T-helper 17 cell (primary cell): ENCODE data around the gene MRAS. TPM values are rescaled to one million over a fixed set of nuclear protein-coding genes. Genes with fewer than 3 reads are reported as not detected.
"Not testable (repeated sequence)": the region's sequence is repeated elsewhere in the genome, so short reads cannot be mapped to it uniquely, and the experiment has no call there.

ENCODE experiments used
- ATAC-seq: fragments of 150-1000 bp; cut with Tn5 transposase; 2 replicates; pipeline ENCODE4 v1.10.0; 2021; ENCODE audit warnings: mild to moderate bottlenecking, moderate library complexity
- DNase-seq, 3 donors: peaks; one replicate each; pipeline versions ENCODE4 v3.0.0 to v3.0.0-alpha.2; 2020 to 2021
- H3K9me3 ChIP-seq: one replicate; pipeline ENCODE4 v1.7.0; 2013; ENCODE audit warnings: low read length, mild to moderate bottlenecking; ENCODE audit not compliant: control insufficient read depth, poor library complexity, severe bottlenecking
- H3K27ac Mint-ChIP-seq: one replicate; pipeline ENCODE4 v1.8.0; 2022; ENCODE audit warnings: mild to moderate bottlenecking, moderate library complexity, mixed read lengths
- H3K27me3 Mint-ChIP-seq: one replicate; pipeline ENCODE4 v1.8.0; 2022; ENCODE audit warnings: mixed read lengths
- H3K36me3 Mint-ChIP-seq: one replicate; pipeline ENCODE4 v1.8.0; 2022; ENCODE audit warnings: low read depth, mixed read lengths
- H3K4me1 Mint-ChIP-seq: one replicate; pipeline ENCODE4 v1.8.0; 2022; ENCODE audit warnings: mild to moderate bottlenecking, mixed read lengths
- H3K4me3 Mint-ChIP-seq: one replicate; pipeline ENCODE4 v1.8.0; 2022; ENCODE audit warnings: mild to moderate bottlenecking, moderate library complexity, mixed read lengths
- total RNA-seq, 4 donors: library from RNA in 2 of 4; stranded (reverse) in 2 of 4; gene quantifications; one replicate each; pipeline ENCODE4 v1.2.3 and lab custom pipeline; 2022 to 2026

Gene MRAS
- total RNA-seq, 2 donors from 2014 or later = 0.13 to 1.6 TPM

- no peak for DNase-seq
- Mint-ChIP-seq H3K4me1 (peaks cover 3% of the 10 kb centered on the region), H3K27ac (no peak overlapping the region), H3K4me3 (no peak overlapping the region), H3K27me3 (peaks cover 14% of the 10 kb centered on the region), H3K36me3 (peaks cover 3% of the 10 kb centered on the region)
- H3K9me3 ChIP-seq = no peaks in the 10 kb centered on the region
- ATAC-seq = no peak
Observed at GRCh38 chr3:138376663-138377062, 28.3 kb downstream of the MRAS start.

DNA sequence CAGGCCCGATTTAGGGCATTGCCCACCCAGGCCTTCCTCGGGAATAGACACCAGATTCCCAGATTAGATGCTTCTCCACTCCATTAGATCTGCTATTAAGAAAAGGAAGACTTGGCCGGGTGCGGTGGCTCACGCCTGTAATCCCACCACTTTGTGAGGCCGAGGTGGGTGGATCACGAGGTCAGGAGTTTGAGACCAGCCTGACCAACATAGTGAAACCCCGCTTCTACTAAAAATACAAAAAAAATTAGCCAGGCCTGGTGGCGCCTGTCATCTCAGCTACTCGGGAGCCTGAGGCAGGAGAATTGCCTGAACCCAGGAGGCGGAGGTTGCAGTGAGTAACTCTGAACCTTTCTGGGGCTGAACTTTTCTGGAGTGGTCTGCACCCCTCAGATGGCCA is 28.8 kb downstream of the MRAS start:
- not testable (repeated sequence) for H3K9me3 ChIP-seq, ATAC-seq, H3K4me1 Mint-ChIP-seq, H3K4me3 Mint-ChIP-seq, H3K27me3 Mint-ChIP-seq, DNase-seq, H3K36me3 Mint-ChIP-seq, H3K27ac Mint-ChIP-seq

DNA sequence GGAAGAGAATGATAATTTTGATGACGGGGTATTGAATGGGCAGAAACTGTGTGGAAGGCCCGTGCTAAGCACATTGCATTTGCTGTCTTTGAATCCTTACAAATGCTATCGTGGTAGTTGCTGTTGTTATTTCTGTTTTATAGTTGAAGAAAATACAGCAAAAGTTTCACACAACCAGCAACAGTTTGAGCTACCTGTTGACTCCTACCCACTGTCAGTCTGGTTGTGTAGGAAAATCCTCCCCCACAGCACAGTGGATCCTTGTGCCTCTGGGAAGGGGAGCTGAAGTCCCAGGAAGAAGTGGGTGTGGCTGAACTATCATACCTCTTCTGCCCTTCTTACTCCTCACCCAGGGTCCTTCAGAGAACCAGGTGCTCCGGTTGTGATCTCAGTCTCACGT is 29.4 kb downstream of the MRAS start:
- H3K4me1 Mint-ChIP-seq = peaks cover 3% of the 10 kb centered on the region
- H3K36me3 Mint-ChIP-seq = peaks cover 3% of the 10 kb centered on the region
- H3K27ac Mint-ChIP-seq = no peak overlapping the region
- no peak for ATAC-seq
- H3K4me3 Mint-ChIP-seq = no peak overlapping the region
- no peak for DNase-seq
- H3K9me3 ChIP-seq = no peaks in the 10 kb centered on the region
- peaks cover 8% of the 10 kb centered on the region for H3K27me3 Mint-ChIP-seq

GRCh38 chr3:138378331-138378730 is 30.0 kb downstream of the MRAS start:
- peak overlapping the region; percentile 34 for H3K4me3 Mint-ChIP-seq
- no peaks in the 10 kb centered on the region for H3K9me3 ChIP-seq
- DNase-seq (no peak), ATAC-seq (no peak)
- no peak overlapping the region for H3K27ac Mint-ChIP-seq
- peaks cover 3% of the 10 kb centered on the region for H3K36me3 Mint-ChIP-seq
- H3K4me1 Mint-ChIP-seq = peaks cover 3% of the 10 kb centered on the region
- peaks cover 8% of the 10 kb centered on the region for H3K27me3 Mint-ChIP-seq

GRCh38 chr3:138378990-138379389 is 30.6 kb downstream of the MRAS start:
- Mint-ChIP-seq H3K4me3 (no peak overlapping the region), H3K27ac (no peak overlapping the region), H3K27me3 (peaks cover 14% of the 10 kb centered on the region), H3K36me3 (peaks cover 6% of the 10 kb centered on the region), H3K4me1 (peaks cover 3% of the 10 kb centered on the region)
- H3K9me3 ChIP-seq = no peaks in the 10 kb centered on the region
- ATAC-seq (no peak), DNase-seq (no peak)

GRCh38 chr3:138381413-138381901 is 33.1 kb downstream of the MRAS start:
- no peak for ATAC-seq
- Mint-ChIP-seq H3K27ac (peak overlapping the region; percentile 14), H3K36me3 (peaks cover 6% of the 10 kb centered on the region), H3K4me3 (no peak overlapping the region), H3K4me1 (peaks cover 3% of the 10 kb centered on the region), H3K27me3 (peaks cover 21% of the 10 kb centered on the region)
- no peaks in the 10 kb centered on the region for H3K9me3 ChIP-seq
- no peak for DNase-seq

GRCh38 chr3:138381950-138382715 is 33.8 kb downstream of the MRAS start:
- Mint-ChIP-seq H3K36me3 (peaks cover 6% of the 10 kb centered on the region), H3K27ac (no peak overlapping the region), H3K27me3 (peaks cover 27% of the 10 kb centered on the region), H3K4me1 (peaks cover 3% of the 10 kb centered on the region), H3K4me3 (no peak overlapping the region)
- DNase-seq (no peak), ATAC-seq (no peak)
- H3K9me3 ChIP-seq = no peaks in the 10 kb centered on the region

GRCh38 chr3:138383715-138384465 is 35.5 kb downstream of the MRAS start:
- H3K36me3 Mint-ChIP-seq = peaks cover 6% of the 10 kb centered on the region
- peaks cover 28% of the 10 kb centered on the region for H3K27me3 Mint-ChIP-seq
- no peaks in the 10 kb centered on the region for H3K9me3 ChIP-seq
- H3K4me3 Mint-ChIP-seq = no peak overlapping the region
- no peaks in the 10 kb centered on the region for H3K4me1 Mint-ChIP-seq
- H3K27ac Mint-ChIP-seq = no peak overlapping the region
- ATAC-seq (no peak), DNase-seq (no peak)

GRCh38 chr3:138384531-138384930 is 36.2 kb downstream of the MRAS start:
- DNase-seq (no peak), ATAC-seq (no peak)
- H3K4me3 Mint-ChIP-seq = no peak overlapping the region
- H3K9me3 ChIP-seq = no peaks in the 10 kb centered on the region
- H3K27ac Mint-ChIP-seq = no peak overlapping the region
- peaks cover 6% of the 10 kb centered on the region for H3K36me3 Mint-ChIP-seq
- H3K4me1 Mint-ChIP-seq = no peaks in the 10 kb centered on the region
- peaks cover 34% of the 10 kb centered on the region for H3K27me3 Mint-ChIP-seq

GRCh38 chr3:138384976-138385375 is 36.6 kb downstream of the MRAS start:
- H3K27ac Mint-ChIP-seq = no peak overlapping the region
- H3K4me1 Mint-ChIP-seq = no peaks in the 10 kb centered on the region
- H3K9me3 ChIP-seq = no peaks in the 10 kb centered on the region
- DNase-seq (no peak), ATAC-seq (no peak)
- H3K4me3 Mint-ChIP-seq = no peak overlapping the region
- H3K27me3 Mint-ChIP-seq = peaks cover 38% of the 10 kb centered on the region
- peaks cover 6% of the 10 kb centered on the region for H3K36me3 Mint-ChIP-seq

GRCh38 chr3:138389144-138389601 is 40.8 kb downstream of the MRAS start:
- peaks cover 3% of the 10 kb centered on the region for H3K36me3 Mint-ChIP-seq
- H3K4me1 Mint-ChIP-seq = no peaks in the 10 kb centered on the region
- no peak for DNase-seq
- H3K27ac Mint-ChIP-seq = no peak overlapping the region
- H3K27me3 Mint-ChIP-seq = peaks cover 47% of the 10 kb centered on the region
- H3K4me3 Mint-ChIP-seq = no peak overlapping the region
- no peaks in the 10 kb centered on the region for H3K9me3 ChIP-seq
- no peak for ATAC-seq

DNA sequence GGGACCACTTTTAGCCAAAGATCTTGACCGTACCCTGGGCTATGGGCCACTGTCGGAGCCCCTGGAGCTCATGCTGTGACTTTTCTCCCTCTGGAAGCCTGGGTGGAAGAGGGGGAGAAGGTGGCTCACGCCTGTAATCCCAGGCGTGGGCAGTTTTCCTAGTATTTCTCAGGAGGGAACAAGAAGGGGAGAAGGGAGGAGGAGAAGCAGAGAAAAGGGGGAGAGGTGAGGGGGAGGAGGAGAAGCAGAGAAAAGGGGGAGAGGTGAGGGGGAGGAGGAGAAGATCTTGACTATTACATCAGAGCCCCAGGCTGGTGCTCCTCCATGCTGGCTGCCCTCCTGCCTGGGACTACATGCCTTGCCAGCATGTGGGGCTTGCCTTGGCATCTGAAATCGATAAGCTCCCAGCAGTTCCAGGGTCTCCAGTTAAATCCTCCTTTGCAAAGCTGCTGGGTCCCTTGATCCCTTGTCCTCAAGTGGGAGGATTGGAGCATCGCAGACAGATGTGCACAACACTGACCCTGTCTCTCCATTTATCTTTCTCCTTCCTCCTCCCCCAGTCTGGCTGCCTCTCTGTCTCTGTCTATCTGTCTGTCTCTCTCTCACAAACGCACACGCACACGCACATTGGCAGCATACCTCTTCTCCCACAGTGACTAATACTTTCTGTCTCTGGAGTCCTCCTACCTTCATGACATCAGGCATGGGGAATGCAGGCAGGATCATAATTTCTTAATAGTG is 41.6 kb downstream of the MRAS start:
- ATAC-seq = no peak
- no peaks in the 10 kb centered on the region for H3K36me3 Mint-ChIP-seq
- H3K4me3 Mint-ChIP-seq = no peak overlapping the region
- no peak for DNase-seq
- H3K4me1 Mint-ChIP-seq = no peaks in the 10 kb centered on the region
- H3K9me3 ChIP-seq = no peaks in the 10 kb centered on the region
- H3K27me3 Mint-ChIP-seq = peaks cover 42% of the 10 kb centered on the region
- H3K27ac Mint-ChIP-seq = peak overlapping the region; percentile 59

GRCh38 chr3:138390582-138390932 is 42.2 kb downstream of the MRAS start:
- H3K27ac Mint-ChIP-seq = peak overlapping the region; percentile 59
- H3K9me3 ChIP-seq = no peaks in the 10 kb centered on the region
- H3K36me3 Mint-ChIP-seq = no peaks in the 10 kb centered on the region
- DNase-seq (no peak), ATAC-seq (no peak)
- H3K27me3 Mint-ChIP-seq = peaks cover 46% of the 10 kb centered on the region
- no peak overlapping the region for H3K4me3 Mint-ChIP-seq
- no peaks in the 10 kb centered on the region for H3K4me1 Mint-ChIP-seq
